HepG2 (cell line): ENCODE measurements around the gene FOSB. TPM values are rescaled to one million over a fixed set of nuclear protein-coding genes. Genes with fewer than 3 reads are reported as not detected.

Source experiments
- AGO2 ChIP-seq: fragments of 200-400 bp; formaldehyde crosslinking; optimal IDR thresholded peaks from 2 replicates; pipeline ENCODE3; 2017; ENCODE audit warnings: mild to moderate bottlenecking, low read depth, low read length, moderate library complexity
- HDAC2 ChIP-seq: sonication (generic); formaldehyde crosslinking; IDR thresholded peaks from 2 replicates; pipeline ENCODE4 v1.4.0; 2020; ENCODE audit warnings: missing genetic modification reagents
- KLF11 ChIP-seq: IDR thresholded peaks from 2 replicates; pipeline ENCODE4 v1.6.1; 2016; ENCODE audit warnings: missing compliant biosample characterization
- MAF1 ChIP-seq: sonication (generic); formaldehyde crosslinking; IDR thresholded peaks from 2 replicates; pipeline ENCODE4 v1.5.0; 2020; ENCODE audit warnings: missing genetic modification reagents, borderline replicate concordance
- MBD4 ChIP-seq: IDR thresholded peaks from 2 replicates; pipeline ENCODE4 v1.6.1; 2012; ENCODE audit warnings: low read length, inconsistent platforms, borderline replicate concordance
- NKX3-1 ChIP-seq: sonication (generic); formaldehyde crosslinking; IDR thresholded peaks from 2 replicates; pipeline ENCODE4 v1.5.0; 2020; ENCODE audit warnings: missing genetic modification reagents
- PITX1 ChIP-seq: sonication (generic); formaldehyde crosslinking; IDR thresholded peaks from 2 replicates; pipeline ENCODE4 v1.5.1; 2020; ENCODE audit warnings: mild to moderate bottlenecking, missing genetic modification reagents
- RAD21 ChIP-seq: fragments of 450-650 bp; formaldehyde crosslinking; IDR thresholded peaks from 2 replicates; pipeline ENCODE4 v1.5.0; 2020; ENCODE audit warnings: mild to moderate bottlenecking
- SKI ChIP-seq: fragments of 450-650 bp; IDR thresholded peaks from one replicate; pipeline ENCODE4 v1.6.1; 2018; ENCODE audit warnings: mild to moderate bottlenecking; ENCODE audit not compliant: partially characterized antibody
- ZBTB1 ChIP-seq: sonication (generic); formaldehyde crosslinking; IDR thresholded peaks from 2 replicates; pipeline ENCODE4 v1.4.0; 2020; ENCODE audit warnings: missing genetic modification reagents, borderline replicate concordance
- ZEB1 ChIP-seq: IDR thresholded peaks from 2 replicates; pipeline ENCODE4 v1.6.1; 2012; ENCODE audit warnings: mild to moderate bottlenecking, low read depth, inconsistent platforms; ENCODE audit not compliant: insufficient replicate concordance
- ZFY ChIP-seq: sonication (generic); formaldehyde crosslinking; IDR thresholded peaks from 2 replicates; pipeline ENCODE4 v1.4.0; 2020; ENCODE audit warnings: missing genetic modification reagents
- ZNF761 ChIP-seq: sonication (generic); formaldehyde crosslinking; conservative IDR thresholded peaks from 2 replicates; pipeline ENCODE4 v1.4.0; 2020; ENCODE audit warnings: mild to moderate bottlenecking, missing genetic modification reagents
- ZNF781 ChIP-seq: sonication (generic); formaldehyde crosslinking; IDR thresholded peaks from 2 replicates; pipeline ENCODE4 v1.5.1; 2020; ENCODE audit warnings: borderline replicate concordance, mild to moderate bottlenecking, missing genetic modification reagents; ENCODE audit errors: not compliant biosample characterization
- polyA plus RNA-seq, 8 experiments: library from polyadenylated mRNA; depleted of rRNA in 3 of 8; stranded (reverse) in 7 of 8; unstranded in 1 of 8; fragments of >200 nt; fragmentation: Illumina TruSeq in 4 of 8; extraction: Trizol in 4 of 8; gene quantifications; 2 replicates each; pipeline versions ENCODE4 v1.2.1 to v1.2.3, GENCODE V29; 2011 to 2016; ENCODE audit warnings: low read depth in 4 of 8, missing spikeins in 1 of 8, mixed read lengths in 1 of 8; ENCODE audit not compliant: insufficient read depth in 1 of 8
- total RNA-seq, 5 experiments: library from RNA; depleted of rRNA; stranded (reverse); fragments of >200 nt; fragmentation: Illumina TruSeq; extraction: Trizol; gene quantifications; 2 replicates each; pipeline ENCODE4 v1.2.3, GENCODE V29; 2016; ENCODE audit warnings: low read depth in 1 of 5
- TF ChIP-seq, protein P1 (sequence below): IDR thresholded peaks from 2 replicates; pipeline ENCODE4 v1.6.1; 2018; ENCODE audit warnings: missing genetic modification reagents
- TF ChIP-seq, protein P2 (sequence below): sonication (generic); formaldehyde crosslinking; IDR thresholded peaks from 2 replicates; pipeline ENCODE4 v1.9.0; 2022; ENCODE audit warnings: missing genetic modification reagents, mild to moderate bottlenecking, borderline replicate concordance
- TF ChIP-seq, protein P3 (sequence below): sonication (generic); formaldehyde crosslinking; IDR thresholded peaks from 2 replicates; pipeline ENCODE4 v1.8.1; 2023; ENCODE audit warnings: mild to moderate bottlenecking, missing genetic modification reagents
- TF ChIP-seq, protein P4 (sequence below): sonication (generic); formaldehyde crosslinking; IDR thresholded peaks from 2 replicates; pipeline ENCODE4 v1.4.0; 2020; ENCODE audit warnings: missing genetic modification reagents
- TF ChIP-seq, protein P5 (sequence below): IDR thresholded peaks from 2 replicates; pipeline ENCODE4 v1.6.1; 2016

FOSB gene
- total and polyA plus RNA-seq, 2 of the 13 experiments (the other 11 are each of a cell fraction or from before 2014, with no cell fraction given) = 2.8 to 6.0 TPM

DNA sequence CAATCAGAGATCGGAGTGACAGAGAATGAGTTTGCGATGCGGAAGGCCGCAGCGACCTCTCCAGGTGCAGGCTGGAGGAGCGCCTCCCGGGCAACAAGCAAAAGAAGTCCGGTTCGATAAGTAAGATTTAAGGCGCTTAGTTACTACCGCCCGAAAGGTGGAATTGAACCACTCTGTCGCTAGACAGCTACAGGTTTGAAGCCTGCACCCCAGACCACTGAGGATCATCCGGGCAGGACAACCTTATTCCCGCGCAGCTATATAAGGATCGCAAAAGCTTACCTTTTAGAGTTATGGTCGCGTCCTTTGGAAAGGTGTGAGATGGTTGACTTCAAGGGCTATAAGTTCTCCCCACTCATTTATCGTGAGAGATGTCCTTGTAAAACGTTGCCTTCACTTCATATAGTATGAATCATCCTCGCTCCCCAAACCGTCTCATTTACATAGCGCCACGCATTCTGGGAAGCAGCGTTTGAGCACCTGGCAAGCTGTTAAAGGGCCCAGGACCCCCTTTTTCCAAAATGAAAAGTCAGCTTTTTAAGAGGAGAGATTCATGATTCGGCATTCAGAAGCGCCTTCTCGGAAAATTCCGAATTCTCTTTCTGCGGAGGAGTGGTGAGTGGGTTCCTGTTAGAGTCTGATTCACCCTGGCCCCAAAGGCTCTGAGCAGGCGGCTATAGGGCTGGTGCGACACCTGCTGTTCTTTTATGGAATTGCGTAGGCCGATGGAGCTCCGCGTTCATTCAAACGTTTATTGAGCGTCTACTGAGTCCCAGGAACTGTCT lies 10.8 kb downstream of the FOSB start (continued):
- TF ChIP-seq, protein P1, sequence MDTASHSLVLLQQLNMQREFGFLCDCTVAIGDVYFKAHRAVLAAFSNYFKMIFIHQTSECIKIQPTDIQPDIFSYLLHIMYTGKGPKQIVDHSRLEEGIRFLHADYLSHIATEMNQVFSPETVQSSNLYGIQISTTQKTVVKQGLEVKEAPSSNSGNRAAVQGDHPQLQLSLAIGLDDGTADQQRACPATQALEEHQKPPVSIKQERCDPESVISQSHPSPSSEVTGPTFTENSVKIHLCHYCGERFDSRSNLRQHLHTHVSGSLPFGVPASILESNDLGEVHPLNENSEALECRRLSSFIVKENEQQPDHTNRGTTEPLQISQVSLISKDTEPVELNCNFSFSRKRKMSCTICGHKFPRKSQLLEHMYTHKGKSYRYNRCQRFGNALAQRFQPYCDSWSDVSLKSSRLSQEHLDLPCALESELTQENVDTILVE (CRISPR knock-in tag) = peak; percentile 69; the same call in 1 of the 2 replicates
- TF ChIP-seq, protein P2, sequence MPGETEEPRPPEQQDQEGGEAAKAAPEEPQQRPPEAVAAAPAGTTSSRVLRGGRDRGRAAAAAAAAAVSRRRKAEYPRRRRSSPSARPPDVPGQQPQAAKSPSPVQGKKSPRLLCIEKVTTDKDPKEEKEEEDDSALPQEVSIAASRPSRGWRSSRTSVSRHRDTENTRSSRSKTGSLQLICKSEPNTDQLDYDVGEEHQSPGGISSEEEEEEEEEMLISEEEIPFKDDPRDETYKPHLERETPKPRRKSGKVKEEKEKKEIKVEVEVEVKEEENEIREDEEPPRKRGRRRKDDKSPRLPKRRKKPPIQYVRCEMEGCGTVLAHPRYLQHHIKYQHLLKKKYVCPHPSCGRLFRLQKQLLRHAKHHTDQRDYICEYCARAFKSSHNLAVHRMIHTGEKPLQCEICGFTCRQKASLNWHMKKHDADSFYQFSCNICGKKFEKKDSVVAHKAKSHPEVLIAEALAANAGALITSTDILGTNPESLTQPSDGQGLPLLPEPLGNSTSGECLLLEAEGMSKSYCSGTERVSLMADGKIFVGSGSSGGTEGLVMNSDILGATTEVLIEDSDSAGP (CRISPR knock-in tag) = peak; percentile 100
- TF ChIP-seq ZFY (peak; percentile 43; the same call in 1 of the 2 replicates), ZBTB1 (no peak), KLF11 (CRISPR knock-in tag) (peak; percentile 92; the same call in 1 of the 2 replicates), SKI (peak; percentile 66), RAD21 (CRISPR knock-in tag) (peak; percentile 92), ZEB1 (peak; percentile 90), HDAC2 (CRISPR knock-in tag) (peak; percentile 43; the same call in 1 of the 2 replicates), PITX1 (CRISPR knock-in tag) (peak; percentile 68; the same call in 1 of the 2 replicates), AGO2 (no peak), MAF1 (CRISPR knock-in tag) (peak; percentile 98), MBD4 (peak; percentile 50; the same call in 1 of the 2 replicates), NKX3-1 (CRISPR knock-in tag) (0 out of 2 replicates have a peak, but pooled peaks have one; percentile 76), ZNF761 (CRISPR knock-in tag) (no peak), ZNF781 (CRISPR knock-in tag) (peak; percentile 91)
- TF ChIP-seq, protein P3, sequence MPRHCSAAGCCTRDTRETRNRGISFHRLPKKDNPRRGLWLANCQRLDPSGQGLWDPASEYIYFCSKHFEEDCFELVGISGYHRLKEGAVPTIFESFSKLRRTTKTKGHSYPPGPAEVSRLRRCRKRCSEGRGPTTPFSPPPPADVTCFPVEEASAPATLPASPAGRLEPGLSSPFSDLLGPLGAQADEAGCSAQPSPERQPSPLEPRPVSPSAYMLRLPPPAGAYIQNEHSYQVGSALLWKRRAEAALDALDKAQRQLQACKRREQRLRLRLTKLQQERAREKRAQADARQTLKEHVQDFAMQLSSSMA = no peak
- TF ChIP-seq, protein P4, sequence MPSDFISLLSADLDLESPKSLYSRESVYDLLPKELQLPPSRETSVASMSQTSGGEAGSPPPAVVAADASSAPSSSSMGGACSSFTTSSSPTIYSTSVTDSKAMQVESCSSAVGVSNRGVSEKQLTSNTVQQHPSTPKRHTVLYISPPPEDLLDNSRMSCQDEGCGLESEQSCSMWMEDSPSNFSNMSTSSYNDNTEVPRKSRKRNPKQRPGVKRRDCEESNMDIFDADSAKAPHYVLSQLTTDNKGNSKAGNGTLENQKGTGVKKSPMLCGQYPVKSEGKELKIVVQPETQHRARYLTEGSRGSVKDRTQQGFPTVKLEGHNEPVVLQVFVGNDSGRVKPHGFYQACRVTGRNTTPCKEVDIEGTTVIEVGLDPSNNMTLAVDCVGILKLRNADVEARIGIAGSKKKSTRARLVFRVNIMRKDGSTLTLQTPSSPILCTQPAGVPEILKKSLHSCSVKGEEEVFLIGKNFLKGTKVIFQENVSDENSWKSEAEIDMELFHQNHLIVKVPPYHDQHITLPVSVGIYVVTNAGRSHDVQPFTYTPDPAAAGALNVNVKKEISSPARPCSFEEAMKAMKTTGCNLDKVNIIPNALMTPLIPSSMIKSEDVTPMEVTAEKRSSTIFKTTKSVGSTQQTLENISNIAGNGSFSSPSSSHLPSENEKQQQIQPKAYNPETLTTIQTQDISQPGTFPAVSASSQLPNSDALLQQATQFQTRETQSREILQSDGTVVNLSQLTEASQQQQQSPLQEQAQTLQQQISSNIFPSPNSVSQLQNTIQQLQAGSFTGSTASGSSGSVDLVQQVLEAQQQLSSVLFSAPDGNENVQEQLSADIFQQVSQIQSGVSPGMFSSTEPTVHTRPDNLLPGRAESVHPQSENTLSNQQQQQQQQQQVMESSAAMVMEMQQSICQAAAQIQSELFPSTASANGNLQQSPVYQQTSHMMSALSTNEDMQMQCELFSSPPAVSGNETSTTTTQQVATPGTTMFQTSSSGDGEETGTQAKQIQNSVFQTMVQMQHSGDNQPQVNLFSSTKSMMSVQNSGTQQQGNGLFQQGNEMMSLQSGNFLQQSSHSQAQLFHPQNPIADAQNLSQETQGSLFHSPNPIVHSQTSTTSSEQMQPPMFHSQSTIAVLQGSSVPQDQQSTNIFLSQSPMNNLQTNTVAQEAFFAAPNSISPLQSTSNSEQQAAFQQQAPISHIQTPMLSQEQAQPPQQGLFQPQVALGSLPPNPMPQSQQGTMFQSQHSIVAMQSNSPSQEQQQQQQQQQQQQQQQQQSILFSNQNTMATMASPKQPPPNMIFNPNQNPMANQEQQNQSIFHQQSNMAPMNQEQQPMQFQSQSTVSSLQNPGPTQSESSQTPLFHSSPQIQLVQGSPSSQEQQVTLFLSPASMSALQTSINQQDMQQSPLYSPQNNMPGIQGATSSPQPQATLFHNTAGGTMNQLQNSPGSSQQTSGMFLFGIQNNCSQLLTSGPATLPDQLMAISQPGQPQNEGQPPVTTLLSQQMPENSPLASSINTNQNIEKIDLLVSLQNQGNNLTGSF (CRISPR knock-in tag) = no peak
- TF ChIP-seq, protein P5, sequence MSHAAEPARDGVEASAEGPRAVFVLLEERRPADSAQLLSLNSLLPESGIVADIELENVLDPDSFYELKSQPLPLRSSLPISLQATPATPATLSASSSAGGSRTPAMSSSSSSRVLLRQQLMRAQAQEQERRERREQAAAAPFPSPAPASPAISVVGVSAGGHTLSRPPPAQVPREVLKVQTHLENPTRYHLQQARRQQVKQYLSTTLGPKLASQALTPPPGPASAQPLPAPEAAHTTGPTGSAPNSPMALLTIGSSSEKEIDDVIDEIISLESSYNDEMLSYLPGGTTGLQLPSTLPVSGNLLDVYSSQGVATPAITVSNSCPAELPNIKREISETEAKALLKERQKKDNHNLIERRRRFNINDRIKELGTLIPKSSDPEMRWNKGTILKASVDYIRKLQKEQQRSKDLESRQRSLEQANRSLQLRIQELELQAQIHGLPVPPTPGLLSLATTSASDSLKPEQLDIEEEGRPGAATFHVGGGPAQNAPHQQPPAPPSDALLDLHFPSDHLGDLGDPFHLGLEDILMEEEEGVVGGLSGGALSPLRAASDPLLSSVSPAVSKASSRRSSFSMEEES (CRISPR knock-in tag) = peak; percentile 47; the same call in 1 of the 2 replicates
